OCI-LY3 (cell line): ENCODE data around the gene HMGCLL1.

Source experiments
- H2AFZ ChIP-seq: fragments of 200-600, 300-600 bp; shearing (Covaris generic); 2 replicates; pipeline ENCODE4 v1.6.0; 2014; ENCODE audit warnings: antibody characterized with exemption, low read depth, low read length
- H3K27ac ChIP-seq: fragments of 200-600, 300-600 bp; sonication (generic); 2 replicates; pipeline ENCODE4 v1.5.1; 2014; ENCODE audit warnings: mild to moderate bottlenecking, low read length, moderate library complexity, mixed read lengths
- H3K27me3 ChIP-seq: fragments of 200-600, 300-600 bp; sonication (generic); 2 replicates; pipeline ENCODE4 v1.6.1; 2014; ENCODE audit warnings: low read depth, low read length, mixed read lengths
- H3K36me3 ChIP-seq: fragments of 200-600, 300-600 bp; sonication (generic); replicated peaks from 2 replicates; pipeline ENCODE3; 2014; ENCODE audit warnings: low read depth, low read length, mixed read lengths
- H3K4me1 ChIP-seq: fragments of 300-600, 200-600 bp; sonication (generic); 2 replicates; pipeline ENCODE4 v1.6.1; 2014; ENCODE audit warnings: low read length, mixed read lengths
- H3K4me2 ChIP-seq: fragments of 200-600, 300-600 bp; sonication (generic); 2 replicates; pipeline ENCODE4 v1.6.1; 2014; ENCODE audit warnings: low read length, mixed read lengths
- H3K4me3 ChIP-seq: fragments of 300-600, 200-600 bp; sonication (generic); 2 replicates; pipeline ENCODE4 v1.5.1; 2014; ENCODE audit warnings: antibody characterized with exemption, mild to moderate bottlenecking, low read length, moderate library complexity
- H3K79me2 ChIP-seq: fragments of 300-600, 200-600 bp; shearing (Covaris generic); 2 replicates; pipeline ENCODE4 v1.6.1; 2014; ENCODE audit warnings: mild to moderate bottlenecking, low read length, mixed read lengths
- H3K9ac ChIP-seq: fragments of 300-600, 200-600 bp; shearing (Covaris generic); 2 replicates; pipeline ENCODE4 v1.6.0; 2014; ENCODE audit warnings: mild to moderate bottlenecking, low read length, moderate library complexity
- H3K9me3 ChIP-seq: fragments of 200-600, 300-600 bp; shearing (Covaris generic); 2 replicates; pipeline ENCODE4 v1.6.1; 2014; ENCODE audit warnings: low read length, mixed read lengths; ENCODE audit not compliant: insufficient read depth
- H4K20me1 ChIP-seq: fragments of 200-600, 300-600 bp; sonication (generic); 2 replicates; pipeline ENCODE4 v1.6.1; 2016; ENCODE audit warnings: low read length, mixed read lengths; ENCODE audit not compliant: insufficient read depth
- CTCF ChIP-seq: fragments of 200-600, 300-600 bp; sonication (generic); IDR thresholded peaks from 2 replicates; pipeline ENCODE4 v1.5.1; 2014; ENCODE audit warnings: antibody characterized with exemption, low read length, low read depth
- EZH2phosphoT487 ChIP-seq: fragments of 200-600 bp; shearing (Covaris generic); IDR thresholded peaks from 2 replicates; pipeline ENCODE4 v1.6.1; 2018; ENCODE audit warnings: antibody characterized with exemption, mixed run types, low read depth

Gene HMGCLL1

DNA sequence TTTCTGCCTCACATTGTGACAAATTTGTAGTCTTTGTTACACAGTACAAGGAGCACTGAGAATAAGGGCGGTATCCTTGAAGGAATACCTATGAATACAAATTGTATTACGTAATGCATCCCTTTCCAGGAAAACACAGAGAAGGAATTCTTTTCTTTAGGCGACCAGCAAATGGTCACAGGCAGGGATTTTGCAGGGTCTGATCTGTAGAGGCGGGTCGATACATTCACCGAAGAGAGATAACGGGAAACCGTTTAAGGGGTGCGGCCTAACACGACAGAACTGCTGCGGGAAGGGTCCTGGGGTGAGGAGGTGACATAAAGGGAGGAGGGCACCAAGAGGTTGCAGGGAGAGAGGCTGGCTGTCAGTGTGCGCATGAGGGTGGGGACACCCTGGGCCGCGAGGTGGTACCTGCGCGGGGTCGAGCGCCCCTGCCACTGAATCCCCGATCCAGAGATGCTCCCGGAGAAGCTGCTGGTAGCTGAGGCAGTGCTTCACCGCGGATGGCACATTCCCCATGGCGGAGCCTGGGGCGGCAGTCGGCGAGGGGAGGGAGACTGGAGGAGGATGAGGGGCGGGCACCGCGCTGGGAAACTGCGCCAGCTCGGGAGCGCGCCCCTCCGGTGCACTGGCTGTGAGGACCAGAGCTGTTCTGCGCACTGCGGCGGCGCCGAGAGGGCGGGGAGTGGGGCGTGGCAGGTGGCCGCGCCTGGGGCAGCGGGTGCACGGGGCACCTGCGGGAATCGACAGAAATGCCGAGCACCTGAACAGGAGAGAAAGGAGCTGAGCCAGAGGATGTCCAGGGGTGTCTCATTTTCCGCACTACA lies at the start of gene HMGCLL1:
Gene HMGCLL1 (minus strand): TSS at position 656 of the 827 bp plus-strand sequence. CDS start 137 bp downstream, at position 519.
- Histone ChIP-seq H3K36me3 (no peaks in the 10 kb centered on the region), H3K9me3 (no peaks in the 10 kb centered on the region), H3K9ac (no peak within 1 kb of the TSS), H3K4me2 (no peak within 1 kb of the TSS), H3K4me1 (no peaks in the 10 kb centered on the region), H3K27me3 (no peaks in the 10 kb centered on the region), H3K27ac (no peak within 1 kb of the TSS), H3K79me2 (no peaks in the 10 kb centered on the region), H3K4me3 (no peak within 1 kb of the TSS), H4K20me1 (no peaks in the 10 kb centered on the region), H2AFZ (no peak within 1 kb of the TSS)
- no peak for TF ChIP-seq EZH2phosphoT487
- TF ChIP-seq CTCF, result no peak

GRCh38 chr6:55621993-55622392 lies 43.0 kb upstream of the HMGCLL1 start:
- no peak overlapping the region for H3K4me2 ChIP-seq
- H4K20me1 ChIP-seq, result no peaks in the 10 kb centered on the region
- H2AFZ ChIP-seq, result no peak overlapping the region
- H3K9ac ChIP-seq, result no peak overlapping the region
- no peak overlapping the region for H3K4me3 ChIP-seq
- no peaks in the 10 kb centered on the region for H3K79me2 ChIP-seq
- no peak overlapping the region for H3K27ac ChIP-seq
- H3K9me3 ChIP-seq, result no peaks in the 10 kb centered on the region
- H3K36me3 ChIP-seq, result no peaks in the 10 kb centered on the region
- no peaks in the 10 kb centered on the region for H3K27me3 ChIP-seq
- no peaks in the 10 kb centered on the region for H3K4me1 ChIP-seq
- TF ChIP-seq CTCF (no peak), EZH2phosphoT487 (no peak)

- H3K79me2 ChIP-seq, result no peaks in the 10 kb centered on the region
- no peak overlapping the region for H3K27ac ChIP-seq
- no peaks in the 10 kb centered on the region for H3K4me1 ChIP-seq
- H3K9ac ChIP-seq, result no peak overlapping the region
- no peak overlapping the region for H3K4me3 ChIP-seq
- H4K20me1 ChIP-seq, result no peaks in the 10 kb centered on the region
- no peak overlapping the region for H2AFZ ChIP-seq
- TF ChIP-seq CTCF, result no peak
- TF ChIP-seq EZH2phosphoT487, result no peak
- no peaks in the 10 kb centered on the region for H3K27me3 ChIP-seq
- no peaks in the 10 kb centered on the region for H3K9me3 ChIP-seq
- no peaks in the 10 kb centered on the region for H3K36me3 ChIP-seq
- no peak overlapping the region for H3K4me2 ChIP-seq
Measured at GRCh38 chr6:55621244-55621643, 42.3 kb upstream of the HMGCLL1 start.

DNA sequence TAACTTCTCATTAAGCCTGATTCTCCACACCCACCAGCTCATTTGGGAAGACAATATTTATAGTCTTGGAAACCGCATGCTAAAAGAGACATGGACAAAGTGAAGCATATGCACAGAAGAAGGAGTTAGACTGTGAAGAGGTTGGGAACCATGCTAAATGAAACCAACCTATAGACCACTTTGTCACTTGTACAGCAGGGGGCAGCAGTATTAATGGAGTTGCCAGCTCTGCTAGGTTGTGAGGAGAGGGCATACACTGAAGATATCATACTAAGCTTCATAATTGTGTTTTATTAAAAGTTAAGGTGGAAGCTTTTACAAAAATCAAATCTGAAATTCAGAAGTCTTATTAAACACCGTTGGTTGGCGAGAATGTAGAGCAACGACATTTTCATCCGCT lies 38.3 kb upstream of the HMGCLL1 start:
- no peak overlapping the region for H3K9ac ChIP-seq

More for the DNA sequence above, 38.3 kb upstream of the HMGCLL1 start:
- Histone ChIP-seq H3K79me2 (no peaks in the 10 kb centered on the region), H3K27me3 (no peaks in the 10 kb centered on the region), H3K36me3 (no peaks in the 10 kb centered on the region), H3K4me1 (no peaks in the 10 kb centered on the region), H3K4me2 (no peak overlapping the region), H4K20me1 (no peaks in the 10 kb centered on the region), H2AFZ (peak overlapping the region; percentile 51; the same call in 1 of the 2 replicates), H3K4me3 (no peak overlapping the region), H3K9me3 (no peaks in the 10 kb centered on the region), H3K27ac (no peak overlapping the region)
- TF ChIP-seq CTCF (peak; percentile 93), EZH2phosphoT487 (no peak)
